Liver (tissue), 3 donors: ENCODE data around the gene ASB5.

ENCODE experiments used
- CTCF ChIP-seq: fragments of 150-350 bp; IDR thresholded peaks from 2 replicates; pipeline ENCODE4 v1.5.1; 2017; ENCODE audit warnings: improper control_type of control experiment, low read depth, low read length; ENCODE audit not compliant: missing input control
- EGR1 ChIP-seq, 2 donors: IDR thresholded peaks; 2 replicates each; pipeline ENCODE4 v1.6.1; 2016 to 2018; ENCODE audit warnings: antibody characterized with exemption in 2 of 2, low read depth in 2 of 2
- FOXA1 ChIP-seq: IDR thresholded peaks from 2 replicates; pipeline ENCODE4 v1.6.1; 2016; ENCODE audit warnings: antibody characterized with exemption
- GABPA ChIP-seq, 2 donors: IDR thresholded peaks in 1 of 2; conservative IDR thresholded peaks in 1 of 2; 2 replicates each; pipeline ENCODE4 v1.6.1; 2016; ENCODE audit warnings: antibody characterized with exemption in 2 of 2, mild to moderate bottlenecking in 1 of 2, moderate library complexity in 1 of 2
- HNF4G ChIP-seq: IDR thresholded peaks from 2 replicates; pipeline ENCODE4 v1.6.1; 2016; ENCODE audit warnings: antibody characterized with exemption
- JUND ChIP-seq, 2 donors: IDR thresholded peaks; 2 replicates each; pipeline ENCODE4 v1.6.1; 2016; ENCODE audit warnings: antibody characterized with exemption in 2 of 2
- MAX ChIP-seq: IDR thresholded peaks from 2 replicates; pipeline ENCODE4 v1.6.1; 2016; ENCODE audit warnings: antibody characterized with exemption
- RAD21 ChIP-seq, 2 donors: IDR thresholded peaks; 2 replicates each; pipeline ENCODE4 v1.6.1; 2016; ENCODE audit warnings: antibody characterized with exemption in 2 of 2, mild to moderate bottlenecking in 2 of 2
- REST ChIP-seq: IDR thresholded peaks from 2 replicates; pipeline ENCODE4 v1.6.1; 2016; ENCODE audit warnings: antibody characterized with exemption, mild to moderate bottlenecking
- SP1 ChIP-seq: IDR thresholded peaks from 2 replicates; pipeline ENCODE4 v1.6.1; 2018; ENCODE audit warnings: antibody characterized with exemption, mild to moderate bottlenecking
- TAF1 ChIP-seq: conservative IDR thresholded peaks from 2 replicates; pipeline ENCODE4 v1.6.1; 2016; ENCODE audit warnings: antibody characterized with exemption, mild to moderate bottlenecking
- YY1 ChIP-seq: IDR thresholded peaks from 2 replicates; pipeline ENCODE4 v1.6.1; 2016; ENCODE audit warnings: antibody characterized with exemption, mild to moderate bottlenecking
- ZBTB33 ChIP-seq: IDR thresholded peaks from 2 replicates; pipeline ENCODE4 v1.6.1; 2016; ENCODE audit warnings: antibody characterized with exemption
- donor health status: healthy.
- donor health status: healthy.

- TF ChIP-seq FOXA1 (no peak), SP1 (no peak), CTCF (no peak), RAD21 (IDR thresholded peaks at IDR 0.05) (no peak), MAX (no peak), ZBTB33 (no peak), HNF4G (no peak), GABPA (IDR thresholded peaks at IDR 0.05 in 1 of 2, conservative IDR thresholded peaks at IDR 0.05 in 1 of 2) (no peak), TAF1 (no peak), REST (no peak), YY1 (no peak), EGR1 (IDR thresholded peaks at IDR 0.05; ENCODE audit: low read depth in 2 of 2) (no peak), JUND (IDR thresholded peaks at IDR 0.05) (no peak)
These were observed 21.5 kb upstream of the ASB5 start for GRCh38 chr4:176290520-176290919.
